C4-2B (cell line): Measurements from ENCODE around the gene ZNF610.
"Not testable (repeated sequence)": the region's sequence is repeated elsewhere in the genome, so short reads cannot be mapped to it uniquely, and the experiment has no call there.

ENCODE experiments used
- H3K27ac ChIP-seq: fragments of 450-650 bp; 2 replicates; pipeline ENCODE4 v1.5.1; 2017
- CTCF ChIP-seq: fragments of 450-650 bp; conservative IDR thresholded peaks from 2 replicates; pipeline ENCODE4 v1.5.1; 2017; ENCODE audit warnings: mild to moderate bottlenecking
- ZFX ChIP-seq: fragments of 450-650 bp; IDR thresholded peaks from 2 replicates; pipeline ENCODE4 v1.6.1; 2017

The ZNF610 gene

GRCh38 chr19:52307275-52307674, 28.8 kb upstream of the ZNF610 start:
- TF ChIP-seq ZFX = no peak
- no peak overlapping the region for H3K27ac ChIP-seq

DNA sequence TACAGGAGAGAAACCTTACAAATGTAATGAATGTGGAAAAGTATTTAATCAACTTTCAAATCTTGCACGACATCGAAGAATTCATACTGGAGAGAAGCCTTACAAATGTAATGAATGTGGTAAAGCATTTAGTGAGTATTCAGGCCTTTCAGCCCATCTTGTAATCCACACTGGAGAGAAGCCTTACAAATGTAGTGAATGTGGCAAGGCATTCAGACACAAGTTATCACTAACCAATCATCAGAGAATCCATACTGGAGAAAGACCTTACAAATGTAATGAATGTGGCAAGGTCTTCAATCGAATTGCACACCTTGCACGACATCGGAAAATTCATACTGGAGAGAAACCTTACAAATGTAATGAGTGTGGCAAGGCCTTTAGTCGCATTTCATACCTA, 13.6 kb upstream of the ZNF610 start:
- no peak for TF ChIP-seq ZFX
- TF ChIP-seq CTCF = no peak
- H3K27ac ChIP-seq = no peak overlapping the region

DNA sequence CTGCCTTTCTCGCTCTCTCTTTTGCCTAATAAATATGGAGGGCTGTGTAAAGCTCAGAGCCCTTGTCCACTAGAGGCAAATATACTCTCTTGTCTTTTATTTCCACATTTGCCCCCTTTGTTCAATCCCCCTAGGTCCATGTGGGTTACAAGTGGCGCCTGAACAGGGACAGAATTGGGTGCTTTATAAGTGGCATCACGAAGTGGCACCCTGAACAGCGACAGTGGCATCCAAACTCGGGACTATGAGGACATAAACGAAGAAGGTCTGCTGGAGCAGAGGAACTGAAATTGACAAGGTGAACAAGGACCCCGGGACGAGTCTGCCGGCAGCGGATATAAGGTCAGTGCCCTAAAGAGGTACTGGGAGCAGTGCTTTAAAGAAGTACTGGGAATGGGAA, 4.3 kb upstream of the ZNF610 start:
- TF ChIP-seq ZFX = no peak
- no peak for TF ChIP-seq CTCF
- no peak overlapping the region for H3K27ac ChIP-seq

GRCh38 chr19:52335768-52336116, 301 bp upstream of the ZNF610 start:
- TF ChIP-seq CTCF = no peak
- no peak for TF ChIP-seq ZFX
- H3K27ac ChIP-seq = peak overlapping the region; percentile 73

DNA sequence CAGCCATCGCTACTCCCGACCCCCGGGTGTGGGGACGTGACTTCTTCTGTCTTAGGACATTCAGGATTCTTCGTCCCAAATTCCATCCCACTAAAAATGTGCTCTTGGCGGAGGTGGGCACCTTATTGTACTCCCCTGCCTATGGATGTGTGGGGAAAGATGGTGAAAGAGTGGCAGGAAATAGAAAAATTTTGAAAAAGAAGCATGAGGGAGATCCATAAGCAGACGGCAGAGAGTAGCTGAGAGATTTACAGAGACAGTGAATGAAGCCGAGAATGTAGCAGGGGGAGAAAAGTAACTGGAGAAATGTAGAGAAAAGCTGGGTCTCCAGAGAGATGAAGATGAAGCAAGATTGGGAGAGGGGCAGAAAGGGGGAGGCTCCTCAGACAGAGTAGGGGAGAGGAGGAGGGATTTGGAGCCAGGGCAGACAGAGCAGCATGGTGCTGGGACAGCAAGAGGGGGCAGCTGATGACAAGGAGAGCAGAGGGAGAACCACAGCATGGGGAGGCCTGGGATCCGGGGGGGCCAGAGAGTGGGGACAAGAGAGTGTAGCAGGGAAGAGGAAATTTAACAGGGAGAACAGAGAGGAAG, 843 bp downstream of the ZNF610 start:
- H3K27ac ChIP-seq = peak overlapping the region; percentile 73
- TF ChIP-seq ZFX = 0 out of 2 replicates have a peak, but pooled peaks have one; percentile 1
- no peak for TF ChIP-seq CTCF

- not testable (repeated sequence) for H3K27ac ChIP-seq
Measured at GRCh38 chr19:52339022-52339421, 3.0 kb downstream of the ZNF610 start.

GRCh38 chr19:52343548-52343947, 7.5 kb downstream of the ZNF610 start:
- TF ChIP-seq ZFX (no peak), CTCF (peak; percentile 74)
- no peak overlapping the region for H3K27ac ChIP-seq

GRCh38 chr19:52345162-52345561, 9.1 kb downstream of the ZNF610 start:
- H3K27ac ChIP-seq = no peak overlapping the region
- no peak for TF ChIP-seq CTCF
- TF ChIP-seq ZFX = no peak

DNA sequence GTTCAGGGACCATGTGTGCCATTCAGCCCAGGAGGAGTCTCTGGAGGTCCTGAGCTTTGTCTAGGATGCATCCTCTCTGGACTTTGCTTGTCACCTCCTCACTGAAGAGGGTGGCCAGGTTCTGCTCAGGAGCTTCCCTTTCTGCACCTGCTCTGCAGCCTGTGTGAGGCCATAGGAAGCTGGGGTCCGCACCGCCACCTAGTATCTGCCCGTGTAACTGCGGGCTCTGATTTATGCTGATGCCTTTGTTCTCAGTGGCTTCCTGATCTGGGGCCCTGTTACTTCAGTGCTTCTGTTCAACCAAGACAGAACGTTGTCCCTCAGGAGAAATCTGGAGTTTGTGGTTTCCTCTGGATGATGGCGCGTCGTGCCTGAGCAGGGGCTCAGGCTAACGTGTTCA, 15.5 kb downstream of the ZNF610 start:
- H3K27ac ChIP-seq = no peak overlapping the region
- TF ChIP-seq CTCF (no peak; the same call in 1 of the 2 replicates), ZFX (no peak)
